Left lobe of liver (tissue), 2 donors: ENCODE data around the gene GABBR2. TPM values are rescaled to one million over a fixed set of nuclear protein-coding genes. Genes with fewer than 3 reads are reported as not detected.

Experiments
- ATAC-seq: fragments of 200-7000 bp; cut with Tn5 transposase; one replicate; pipeline ENCODE4 v1.9.1; 2020; ENCODE audit warnings: mild to moderate bottlenecking, moderate library complexity
- DNase-seq: peaks from one replicate; pipeline ENCODE4 v3.0.0-alpha.2; 2020; ENCODE audit warnings: low spot score
- total RNA-seq: library from RNA; stranded (reverse); gene quantifications from one replicate; pipeline ENCODE4 v1.2.1, GENCODE V29; 2021
- donor health status: DM: no; HTN: no; CAD: no; lungs with moderate emphysema.
- donor health status: DM: no; HTN: yes; CAD: no.

Gene GABBR2
- total RNA-seq, 1 donor from 2014 or later, result not detected

DNA sequence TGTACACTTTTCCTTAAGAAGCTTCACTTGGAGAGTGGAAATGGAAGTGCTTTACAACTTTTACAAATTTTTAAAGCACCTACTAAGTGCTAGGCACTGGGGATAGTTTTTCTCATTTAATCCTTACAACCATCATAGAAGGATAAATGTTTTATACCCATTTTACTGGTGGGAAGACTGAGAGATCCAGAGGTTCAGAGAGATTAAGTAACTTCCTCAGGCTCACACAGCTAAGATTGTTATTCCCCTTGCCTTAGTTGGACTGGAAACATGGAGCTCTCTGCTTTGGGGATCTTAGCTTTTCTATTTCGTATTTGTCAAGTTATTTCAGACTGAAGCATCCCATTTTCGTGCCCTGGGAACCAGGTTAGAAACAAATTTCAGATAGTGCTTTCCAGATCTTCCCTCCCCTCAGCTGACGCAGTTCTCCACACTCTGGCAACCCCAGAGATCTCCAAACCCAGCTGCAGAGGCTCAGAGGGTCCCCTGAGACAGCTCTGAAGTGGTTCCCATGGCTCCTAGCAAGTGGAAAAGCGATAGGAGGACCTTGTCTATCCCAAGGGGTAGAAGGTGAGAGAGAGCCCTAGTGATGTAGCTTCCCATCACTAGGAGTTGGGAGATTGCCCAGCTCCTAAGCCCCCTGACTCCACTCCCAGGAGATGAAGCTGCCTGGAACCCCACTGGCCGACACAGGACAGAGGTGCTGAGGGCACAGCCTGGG lies 16.2 kb upstream of the GABBR2 start:
- ATAC-seq, result no peak
- DNase-seq, result no peak

DNA sequence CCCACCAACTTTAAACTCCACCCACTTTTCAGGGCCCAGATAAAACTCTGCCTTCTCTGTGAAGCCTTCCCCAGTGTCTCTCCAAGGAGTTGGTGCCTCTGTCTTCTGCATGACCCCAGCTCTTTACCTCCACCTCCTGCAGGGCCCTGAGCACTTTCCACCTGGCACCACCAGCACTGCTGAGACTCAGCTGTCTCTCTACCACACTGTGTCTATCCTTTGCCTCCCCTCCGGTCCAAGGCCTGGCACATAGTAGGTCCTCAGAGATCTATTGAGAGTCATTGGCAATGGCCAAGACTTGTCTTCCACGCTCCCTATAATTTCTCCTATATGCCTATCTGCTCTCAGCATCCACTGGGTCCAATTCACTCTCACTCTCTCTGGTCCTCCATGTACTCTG lies 12.9 kb upstream of the GABBR2 start:
- no peak for ATAC-seq

DNA sequence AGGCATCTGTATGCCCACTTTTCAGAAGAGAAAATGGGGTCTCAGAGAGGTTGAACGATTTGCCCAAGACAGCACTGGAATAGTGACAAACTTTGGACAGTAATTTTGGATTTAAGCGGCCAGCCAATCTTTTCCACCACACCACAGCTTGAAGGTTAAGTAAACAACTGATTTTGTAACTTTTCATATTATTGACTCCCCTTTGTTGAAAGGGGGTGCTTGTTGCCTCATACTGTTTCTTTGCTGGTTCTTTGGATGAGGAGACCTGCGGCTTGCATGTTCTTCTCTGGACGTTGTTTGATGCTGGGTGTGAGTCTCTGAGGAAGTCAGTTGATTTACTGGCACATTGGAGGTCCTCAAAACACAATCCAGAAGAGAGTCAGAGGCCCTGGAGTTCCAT lies 11.7 kb upstream of the GABBR2 start:
- DNase-seq (no peak), ATAC-seq (no peak)

More for the DNA sequence above, 12.9 kb upstream of the GABBR2 start:
- no peak for DNase-seq

DNA sequence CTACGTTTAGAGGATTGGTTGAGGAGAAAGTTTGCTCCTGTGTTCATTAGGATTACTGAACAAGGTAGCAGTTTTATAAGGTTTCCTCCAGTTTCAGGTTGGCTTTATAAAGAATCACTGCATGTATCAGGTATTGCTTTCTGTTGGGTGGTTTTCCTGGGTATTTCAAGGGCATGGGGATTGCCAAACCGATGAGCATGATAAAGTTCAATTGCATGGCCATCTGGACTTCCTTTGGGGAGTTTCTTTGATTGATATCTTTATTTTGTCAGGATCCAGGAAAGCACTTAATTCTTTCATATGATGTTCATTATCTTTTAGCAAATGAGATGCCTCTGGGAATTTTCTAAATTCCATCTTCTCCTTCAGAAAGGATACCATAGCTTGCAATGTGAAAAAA lies 10.3 kb upstream of the GABBR2 start:
- DNase-seq (no peak), ATAC-seq (no peak)

DNA sequence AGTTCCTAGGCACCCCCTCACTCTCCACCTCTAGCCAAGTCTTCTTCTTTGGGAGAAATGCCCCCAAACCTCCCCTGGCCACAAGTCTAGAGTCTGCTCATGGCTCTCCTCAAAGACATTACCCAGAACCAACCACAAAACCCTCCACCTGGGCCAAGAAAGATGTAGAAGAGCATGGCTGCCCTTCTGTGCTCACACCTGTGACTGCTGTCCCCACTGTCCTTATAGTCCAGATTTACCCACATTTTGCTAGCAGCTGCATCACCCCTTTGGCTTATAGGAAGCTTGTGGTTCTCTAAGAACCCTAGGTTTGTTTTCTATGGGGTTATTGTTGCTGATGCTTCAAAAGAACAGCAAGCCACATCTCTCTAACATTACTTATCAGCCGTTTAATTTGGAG lies 6.1 kb upstream of the GABBR2 start:
- no peak for ATAC-seq
- no peak for DNase-seq

DNA sequence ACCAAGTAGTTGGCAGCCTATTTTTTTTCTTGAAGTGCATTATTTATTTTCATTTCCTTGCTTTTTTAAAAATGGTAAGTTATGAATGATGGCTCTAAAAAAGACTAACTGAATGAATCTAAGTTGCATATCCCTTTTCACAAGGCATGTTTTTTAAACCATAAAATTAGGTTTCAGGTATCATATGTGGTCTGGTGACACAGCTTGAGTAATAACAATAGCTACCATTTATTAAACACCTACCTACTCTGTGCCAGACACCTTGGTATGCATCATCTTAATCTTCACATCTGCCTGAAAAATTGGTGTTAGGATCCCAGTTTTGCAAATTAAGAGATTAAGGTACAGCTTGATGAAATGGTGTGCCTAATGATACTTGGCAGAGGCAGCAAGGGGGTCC lies 4.3 kb upstream of the GABBR2 start:
- no peak for ATAC-seq
- DNase-seq, result no peak

DNA sequence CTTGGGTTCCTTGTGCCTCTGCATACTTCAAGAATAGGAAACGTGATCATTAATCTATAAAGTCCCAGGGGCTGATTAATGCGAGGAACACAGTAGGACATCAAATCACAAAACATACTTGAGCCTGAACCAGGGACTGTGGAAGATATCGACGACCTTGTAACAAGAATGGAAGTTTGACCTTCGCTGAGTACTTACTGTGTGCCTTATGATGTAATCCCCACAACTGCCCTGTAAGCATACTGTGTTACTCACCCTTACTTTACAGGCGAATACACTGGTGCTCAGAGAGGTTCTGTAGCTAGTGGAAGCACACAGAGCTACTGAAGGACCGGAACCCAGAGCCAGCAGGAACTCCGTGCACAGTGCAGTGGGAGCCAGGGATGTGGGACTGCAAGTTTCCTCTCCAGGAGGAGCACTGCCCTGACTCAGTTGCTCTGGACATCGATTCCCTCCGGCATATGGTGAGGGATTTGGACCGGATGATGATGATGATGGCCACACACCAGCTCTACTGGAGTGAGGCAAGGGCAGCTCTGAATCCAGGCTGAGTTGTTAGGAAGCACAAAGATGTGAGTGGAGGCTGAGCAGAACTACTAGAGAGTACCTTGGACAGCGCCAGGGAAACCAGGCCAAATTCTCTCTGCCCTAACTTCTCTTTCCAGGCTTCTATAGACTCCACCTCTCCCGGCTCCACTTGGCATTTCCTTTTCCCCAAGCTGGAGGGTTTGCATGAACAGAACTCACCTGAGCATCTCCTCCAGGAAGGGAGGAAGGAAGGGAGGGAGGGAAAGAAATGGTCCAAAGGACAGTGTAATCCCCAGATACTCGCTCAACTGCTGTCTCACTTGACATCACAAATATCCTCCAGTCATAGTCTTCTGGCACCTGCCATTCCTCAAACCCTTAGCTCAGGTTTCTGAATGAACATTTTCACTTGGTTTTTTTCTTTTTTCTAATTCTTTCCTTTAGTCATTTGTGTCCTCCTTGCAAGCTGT lies 1.5 kb upstream of the GABBR2 start:
- DNase-seq, result no peak
- ATAC-seq, result peak; percentile 56

DNA sequence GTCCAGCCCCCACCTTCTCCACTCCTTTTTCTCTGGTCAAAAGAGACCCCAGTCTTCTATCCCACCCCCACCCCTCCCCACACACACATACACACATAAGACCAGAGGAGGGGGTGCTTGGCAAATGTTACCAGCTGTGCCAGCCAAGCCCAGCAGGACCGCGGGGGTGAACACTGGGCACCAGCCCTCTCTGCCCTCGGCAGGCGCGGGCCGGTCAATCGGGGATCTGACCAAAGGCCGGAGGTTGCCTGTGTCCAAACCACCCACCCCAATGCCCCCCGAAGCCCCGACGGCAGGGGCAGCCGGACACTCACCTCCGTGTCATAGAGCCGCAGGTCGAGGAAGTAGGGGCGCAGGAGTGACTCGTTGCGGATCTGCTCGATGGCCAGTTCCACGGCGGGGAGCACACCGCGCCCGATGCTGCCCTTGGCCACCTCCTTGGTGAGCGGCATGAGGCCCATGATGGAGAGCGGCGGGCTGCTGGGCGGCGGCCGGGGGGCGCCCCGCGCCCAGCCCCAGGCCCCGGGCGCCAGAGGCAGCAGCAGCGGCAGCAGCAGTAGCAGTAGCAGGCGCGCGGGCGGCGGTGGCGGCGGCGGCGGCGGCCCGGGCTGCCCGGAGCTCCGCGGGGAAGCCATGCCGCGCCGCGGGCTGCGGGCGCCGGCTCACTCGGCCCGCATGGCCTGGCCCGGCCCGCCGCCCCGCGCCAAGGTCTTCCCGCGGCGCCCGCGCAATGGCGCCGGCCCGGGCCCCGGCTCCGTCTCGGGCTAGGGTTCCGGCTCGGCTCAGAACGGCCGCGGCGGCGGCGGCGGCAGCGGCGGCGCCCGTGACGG lies 417 bp downstream of the GABBR2 start:
- DNase-seq (no peak), ATAC-seq (peak; percentile 24)

DNA sequence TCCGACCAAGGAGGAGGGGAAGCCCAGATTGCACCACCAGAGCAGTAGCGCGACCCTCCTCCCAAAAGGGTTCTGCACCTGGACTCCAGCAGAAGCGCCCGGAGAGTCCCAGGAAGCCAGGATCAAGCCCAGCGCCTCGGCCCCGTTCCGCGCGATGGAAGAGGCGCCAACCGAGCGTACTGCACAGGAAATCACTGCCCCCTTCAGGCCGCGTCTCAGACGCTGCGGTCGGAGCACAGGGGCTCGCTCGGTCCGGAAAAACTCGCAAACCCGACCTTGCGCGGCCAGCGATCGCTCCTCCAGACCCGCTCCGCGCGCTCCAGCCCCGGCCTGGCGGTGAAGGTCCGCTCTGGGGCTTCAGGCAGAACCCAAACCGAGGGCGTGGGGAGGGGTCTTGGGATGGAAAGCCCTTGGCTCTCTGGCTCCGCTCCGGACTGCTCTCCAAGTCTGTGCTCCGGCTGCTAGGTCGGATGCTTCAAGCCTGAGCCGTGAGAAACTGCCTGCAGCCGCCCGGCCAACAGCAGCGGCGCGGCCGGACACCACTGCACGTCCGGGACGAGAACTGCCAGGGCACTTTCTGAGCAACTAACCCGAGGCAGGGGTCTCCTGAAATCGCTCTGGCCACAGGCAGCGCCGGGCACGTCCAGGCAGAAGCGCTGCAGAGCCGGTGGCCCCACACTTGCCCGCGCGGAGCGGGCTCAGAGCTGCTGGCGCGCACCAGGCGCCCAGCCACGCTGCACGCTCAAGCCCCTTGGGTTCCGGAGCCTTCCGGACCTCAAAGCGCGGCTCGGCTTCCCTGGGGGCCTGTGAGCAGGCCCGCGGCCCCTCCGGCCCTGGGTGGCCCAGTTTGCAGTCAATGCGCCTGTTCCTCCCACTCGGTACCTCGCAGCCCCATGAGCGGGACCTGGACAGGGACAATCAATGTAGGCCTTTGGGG lies 1.3 kb downstream of the GABBR2 start:
- DNase-seq, result no peak
- ATAC-seq, result peak; percentile 81

DNA sequence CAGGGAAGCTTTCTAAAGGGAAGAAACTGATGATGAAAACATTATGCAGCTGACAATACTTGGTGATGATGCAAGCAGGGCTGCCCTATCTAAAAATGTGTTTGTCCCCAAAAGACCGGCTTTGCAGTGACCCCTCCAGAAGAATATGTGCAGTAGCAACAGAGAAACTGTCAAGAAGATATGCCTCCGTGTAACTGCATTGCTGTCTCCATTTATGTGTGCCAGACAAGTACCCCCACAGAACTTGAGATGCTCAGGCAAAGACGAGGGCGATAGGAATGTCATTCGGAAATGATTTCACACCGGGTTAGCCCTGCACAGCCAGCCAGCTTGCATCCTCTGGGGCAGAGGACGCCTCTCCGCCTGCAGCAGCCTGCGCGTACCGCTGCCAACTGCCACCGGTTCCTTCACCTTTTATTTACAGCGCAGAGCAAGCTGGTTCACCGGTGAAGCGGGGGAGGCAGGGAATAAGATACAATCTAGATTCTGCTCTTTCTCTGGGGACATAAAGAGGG lies 2.0 kb downstream of the GABBR2 start:
- ATAC-seq, result peak; percentile 28
- DNase-seq, result no peak

DNA sequence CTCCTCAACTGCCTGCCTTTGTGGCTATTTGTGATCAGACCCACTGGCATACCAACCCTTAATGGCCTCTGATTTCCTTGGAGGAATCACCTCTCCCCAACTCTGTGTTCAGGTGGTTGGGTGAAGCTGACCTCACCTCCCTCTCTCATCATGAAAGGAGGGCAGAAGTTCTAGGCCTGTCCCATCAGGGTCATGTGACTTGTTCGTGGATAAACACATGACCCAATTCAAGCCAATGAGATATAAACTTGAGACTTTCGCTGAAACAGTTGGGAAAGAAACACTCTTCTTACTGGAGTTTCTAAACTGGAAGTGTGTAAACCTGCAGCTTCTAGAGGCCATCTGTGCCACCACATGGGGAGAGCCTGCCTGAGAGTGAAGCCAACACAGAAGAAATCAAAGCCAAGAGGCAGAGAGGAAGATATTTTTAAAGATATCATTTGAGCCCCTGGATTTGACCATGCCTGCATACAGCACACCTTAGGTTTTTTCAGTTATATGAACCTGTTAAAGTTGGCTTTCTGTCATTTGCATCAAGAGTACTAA lies 5.8 kb downstream of the GABBR2 start:
- DNase-seq (no peak), ATAC-seq (no peak)

DNA sequence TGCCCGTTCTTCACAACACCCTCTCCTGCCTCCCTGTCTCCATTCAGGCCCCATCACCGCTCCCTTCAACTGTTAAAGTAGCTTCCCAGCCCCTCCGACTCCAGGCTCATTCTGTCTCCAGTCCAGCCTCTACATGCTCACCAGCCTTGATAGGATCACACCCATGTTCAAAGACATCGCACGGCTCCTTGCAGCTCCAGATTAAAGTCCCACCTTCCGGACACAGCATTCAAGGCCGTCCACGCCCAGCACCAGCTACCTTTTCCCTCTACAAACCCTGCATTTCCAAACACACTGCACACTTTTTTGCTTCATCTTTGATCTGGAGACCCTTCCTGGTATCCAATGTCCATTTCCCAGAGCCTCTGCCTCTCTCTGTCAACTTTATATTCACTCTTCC lies 6.4 kb downstream of the GABBR2 start:
- ATAC-seq (no peak), DNase-seq (no peak)

DNA sequence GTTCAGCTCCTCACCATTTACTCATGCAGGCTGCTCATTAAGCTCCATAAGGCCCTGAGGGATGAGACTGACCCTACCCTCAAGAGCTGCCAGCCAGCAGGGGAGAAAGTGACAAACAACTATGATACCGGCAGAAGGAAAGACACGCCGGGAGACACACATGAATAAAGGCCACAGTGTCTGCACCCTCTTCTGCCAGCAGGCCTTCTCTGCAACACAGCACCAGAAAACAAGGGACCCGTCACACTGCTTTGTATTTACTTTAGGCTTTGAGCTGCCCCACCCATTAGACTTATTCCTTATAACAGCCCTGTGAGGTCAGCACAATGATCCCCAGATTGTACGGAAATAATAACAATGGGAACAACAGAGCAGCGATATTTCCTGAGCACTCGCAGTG lies 7.2 kb downstream of the GABBR2 start:
- no peak for ATAC-seq
- DNase-seq, result no peak

DNA sequence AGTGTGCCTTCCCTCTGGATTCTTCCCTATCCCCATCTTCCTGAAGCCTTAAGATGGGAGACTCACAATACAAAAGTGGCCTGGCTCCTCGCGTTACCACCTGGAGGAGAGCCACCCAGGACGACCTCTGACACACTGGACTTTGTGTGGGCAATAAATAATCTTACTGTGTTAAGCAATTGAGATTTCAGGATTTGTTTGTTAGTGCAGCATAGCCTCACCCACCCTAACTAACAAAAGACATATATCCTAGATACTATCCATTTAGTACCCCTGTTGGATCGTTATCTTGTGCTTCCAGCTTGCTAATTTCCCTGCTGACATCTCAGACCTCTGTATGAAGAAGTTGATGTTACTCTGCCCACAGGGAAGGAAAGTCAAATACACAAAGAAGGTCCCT lies 7.9 kb downstream of the GABBR2 start:
- ATAC-seq, result no peak
- DNase-seq, result no peak

DNA sequence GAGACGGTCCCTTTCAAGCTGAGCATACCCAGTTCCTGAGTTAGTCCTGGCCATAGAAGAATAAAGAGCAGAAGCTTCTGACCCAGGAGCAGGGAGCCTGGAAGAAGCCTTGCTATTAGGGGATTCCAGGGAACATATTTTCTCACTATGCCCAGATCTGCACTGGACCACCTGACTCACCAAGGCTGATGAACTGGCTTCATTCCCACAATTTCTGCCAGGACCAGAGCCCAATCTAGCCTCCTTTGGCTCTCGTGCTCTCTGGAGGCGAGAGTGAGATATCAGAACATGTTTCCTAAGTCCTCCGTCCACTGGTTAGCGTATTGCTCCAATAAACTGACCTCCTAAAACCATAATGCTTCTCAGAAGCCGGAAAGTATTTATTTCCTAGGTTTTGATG lies 9.9 kb downstream of the GABBR2 start:
- ATAC-seq (no peak), DNase-seq (no peak)

DNA sequence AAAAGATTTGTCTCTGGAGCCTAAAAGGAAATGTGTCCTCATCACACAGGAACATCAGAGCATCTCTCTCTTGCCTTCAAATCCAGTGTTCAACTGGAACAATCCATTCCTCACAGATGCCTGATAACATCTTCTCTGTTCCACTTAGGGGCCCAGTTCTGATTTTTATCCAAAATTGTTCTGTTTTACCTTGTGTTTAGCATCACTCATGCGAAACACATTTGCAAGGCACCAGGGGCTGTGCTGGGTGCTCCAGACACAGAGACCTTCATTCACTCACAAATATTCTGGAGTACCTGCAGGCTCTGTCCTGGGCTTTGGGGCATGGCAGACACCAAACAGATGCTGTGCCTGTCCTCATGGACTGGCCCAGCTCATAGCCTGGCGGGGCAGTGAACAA lies 13.8 kb downstream of the GABBR2 start:
- ATAC-seq (no peak), DNase-seq (no peak)

DNA sequence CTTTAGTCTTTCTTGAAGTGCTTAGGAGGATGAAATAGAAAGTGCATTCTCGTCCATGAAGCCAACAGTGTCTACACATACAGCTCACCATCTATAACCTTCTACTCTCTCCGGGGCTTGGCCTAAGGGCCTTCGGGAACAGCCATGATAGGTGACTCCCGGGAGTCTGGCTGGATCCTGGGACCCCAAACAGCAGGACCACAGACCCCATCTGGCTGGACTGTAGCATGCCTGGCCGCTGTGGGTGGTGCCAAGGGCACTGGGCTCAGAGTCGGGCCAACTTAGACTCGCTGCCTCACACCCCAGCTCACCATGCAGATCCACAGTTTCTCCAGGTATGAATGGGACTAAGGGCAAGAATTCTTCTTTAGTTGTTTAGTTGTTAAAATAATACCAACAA lies 16.3 kb downstream of the GABBR2 start:
- ATAC-seq (no peak), DNase-seq (no peak)

DNA sequence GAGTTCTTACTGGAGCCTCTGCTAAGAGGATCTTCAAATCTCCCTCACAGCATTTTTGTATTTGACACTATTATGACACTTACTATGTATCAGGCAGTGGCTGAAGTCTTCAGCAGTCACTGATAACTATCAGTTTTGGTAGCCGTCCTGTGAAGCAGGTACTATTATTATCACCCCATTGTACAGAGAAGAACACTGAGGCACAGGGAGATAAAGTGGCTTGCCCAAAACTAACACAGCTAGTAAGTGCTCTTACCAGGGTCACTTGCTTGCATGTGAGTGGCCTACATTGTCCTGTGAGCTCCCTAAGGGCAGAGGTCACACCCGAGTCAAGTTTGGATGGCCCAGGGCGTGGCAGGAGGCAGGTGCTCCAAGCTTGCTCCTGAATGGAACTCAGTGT lies 16.8 kb downstream of the GABBR2 start:
- ATAC-seq, result no peak
- no peak for DNase-seq

DNA sequence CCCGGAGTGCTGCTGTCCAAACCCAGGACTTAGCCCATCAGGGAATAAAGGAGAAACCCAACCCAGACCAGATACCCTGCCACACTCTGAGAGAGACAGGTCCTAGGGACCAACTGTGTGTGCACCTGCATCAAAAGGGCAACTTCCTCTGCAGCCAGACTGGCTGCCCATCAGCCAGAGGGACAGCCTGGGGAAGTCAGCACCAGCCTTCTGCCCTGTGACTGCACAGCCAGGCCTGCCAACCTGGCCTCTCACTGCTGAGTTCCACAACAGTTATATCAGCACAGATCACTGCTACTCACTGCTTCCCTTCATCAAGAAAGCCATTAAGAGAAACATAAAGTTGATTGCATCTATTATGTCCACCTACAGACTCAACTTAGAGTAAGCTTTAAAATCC lies 18.0 kb downstream of the GABBR2 start:
- ATAC-seq (no peak), DNase-seq (no peak)
